ENCODE measurements around the gene PGP. TPM values are rescaled to one million over a fixed set of nuclear protein-coding genes. Genes with fewer than 3 reads are reported as not detected.

PGP gene
- total RNA-seq, 1 experiment from 2014 or later = 48.7 TPM

DNA sequence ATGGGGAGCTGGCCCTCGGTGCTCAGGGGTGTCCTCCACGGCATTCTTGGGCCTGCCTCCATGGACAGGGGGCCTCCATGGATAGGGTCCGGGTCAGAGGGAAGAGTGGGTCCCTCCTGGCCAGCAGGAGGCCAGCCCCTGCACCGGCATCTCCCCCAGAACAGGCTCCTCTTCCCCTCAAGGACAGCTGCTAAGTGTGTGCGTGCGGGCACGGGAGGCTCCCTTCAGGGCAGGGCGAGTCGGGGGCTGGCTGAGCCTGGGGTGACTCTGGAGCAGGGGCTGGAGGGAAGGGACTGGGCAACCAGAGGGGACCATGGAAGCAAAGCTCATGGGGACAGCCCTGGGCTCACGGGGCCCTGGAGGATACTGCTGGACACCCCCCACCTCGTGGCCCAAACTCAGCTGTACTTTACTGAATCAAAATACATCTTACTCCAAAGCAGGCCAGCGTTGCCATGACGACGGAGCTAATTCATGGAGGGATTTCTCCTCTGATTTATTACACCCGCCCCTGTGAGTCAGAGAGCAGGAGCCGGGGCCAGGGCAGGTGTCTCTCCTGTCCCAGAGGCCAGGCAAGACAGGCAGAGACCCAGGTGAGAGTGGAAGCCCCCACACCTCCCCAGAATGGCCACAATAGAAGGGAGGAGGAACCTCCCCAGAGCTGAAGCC is 20.3 kb downstream of the PGP start:
- no peaks in the 10 kb centered on the region for H3K9me3 ChIP-seq (ENCODE audit: control insufficient read depth, insufficient read depth, low read depth, low read length)
- in situ Hi-C loops (cut with HindIII; ENCODE audit: low pct_unique_long_range_greater_than_20kb, low sequenced_read_pairs) = no loop called here
- DNase-seq (ENCODE audit: low read depth, low spot score) (no peak), ATAC-seq (no peak)
- no TSS peak for BruUV-seq (replicated peaks)
- POLR2A ChIA-PET = interaction anchor here (0.8 kb wide), 1 partner anchor 21 kb away, joined by 3 read pairs; no protein-coding TSS in a partner anchor
- H3K4me1 ChIP-seq (ENCODE audit: control insufficient read depth, insufficient read depth, low read length) = peaks cover 5% of the 10 kb centered on the region
- intact Hi-C loops (cut with micrococcal nuclease; ENCODE audit: unreplicated experiment) = no loop called here
- no peak overlapping the region for H3K27ac ChIP-seq (ENCODE audit: low read length)
- TF ChIP-seq, protein P1, sequence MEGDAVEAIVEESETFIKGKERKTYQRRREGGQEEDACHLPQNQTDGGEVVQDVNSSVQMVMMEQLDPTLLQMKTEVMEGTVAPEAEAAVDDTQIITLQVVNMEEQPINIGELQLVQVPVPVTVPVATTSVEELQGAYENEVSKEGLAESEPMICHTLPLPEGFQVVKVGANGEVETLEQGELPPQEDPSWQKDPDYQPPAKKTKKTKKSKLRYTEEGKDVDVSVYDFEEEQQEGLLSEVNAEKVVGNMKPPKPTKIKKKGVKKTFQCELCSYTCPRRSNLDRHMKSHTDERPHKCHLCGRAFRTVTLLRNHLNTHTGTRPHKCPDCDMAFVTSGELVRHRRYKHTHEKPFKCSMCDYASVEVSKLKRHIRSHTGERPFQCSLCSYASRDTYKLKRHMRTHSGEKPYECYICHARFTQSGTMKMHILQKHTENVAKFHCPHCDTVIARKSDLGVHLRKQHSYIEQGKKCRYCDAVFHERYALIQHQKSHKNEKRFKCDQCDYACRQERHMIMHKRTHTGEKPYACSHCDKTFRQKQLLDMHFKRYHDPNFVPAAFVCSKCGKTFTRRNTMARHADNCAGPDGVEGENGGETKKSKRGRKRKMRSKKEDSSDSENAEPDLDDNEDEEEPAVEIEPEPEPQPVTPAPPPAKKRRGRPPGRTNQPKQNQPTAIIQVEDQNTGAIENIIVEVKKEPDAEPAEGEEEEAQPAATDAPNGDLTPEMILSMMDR (IDR thresholded peaks at IDR 0.05) = no peak
- TF ChIP-seq, protein P2, sequence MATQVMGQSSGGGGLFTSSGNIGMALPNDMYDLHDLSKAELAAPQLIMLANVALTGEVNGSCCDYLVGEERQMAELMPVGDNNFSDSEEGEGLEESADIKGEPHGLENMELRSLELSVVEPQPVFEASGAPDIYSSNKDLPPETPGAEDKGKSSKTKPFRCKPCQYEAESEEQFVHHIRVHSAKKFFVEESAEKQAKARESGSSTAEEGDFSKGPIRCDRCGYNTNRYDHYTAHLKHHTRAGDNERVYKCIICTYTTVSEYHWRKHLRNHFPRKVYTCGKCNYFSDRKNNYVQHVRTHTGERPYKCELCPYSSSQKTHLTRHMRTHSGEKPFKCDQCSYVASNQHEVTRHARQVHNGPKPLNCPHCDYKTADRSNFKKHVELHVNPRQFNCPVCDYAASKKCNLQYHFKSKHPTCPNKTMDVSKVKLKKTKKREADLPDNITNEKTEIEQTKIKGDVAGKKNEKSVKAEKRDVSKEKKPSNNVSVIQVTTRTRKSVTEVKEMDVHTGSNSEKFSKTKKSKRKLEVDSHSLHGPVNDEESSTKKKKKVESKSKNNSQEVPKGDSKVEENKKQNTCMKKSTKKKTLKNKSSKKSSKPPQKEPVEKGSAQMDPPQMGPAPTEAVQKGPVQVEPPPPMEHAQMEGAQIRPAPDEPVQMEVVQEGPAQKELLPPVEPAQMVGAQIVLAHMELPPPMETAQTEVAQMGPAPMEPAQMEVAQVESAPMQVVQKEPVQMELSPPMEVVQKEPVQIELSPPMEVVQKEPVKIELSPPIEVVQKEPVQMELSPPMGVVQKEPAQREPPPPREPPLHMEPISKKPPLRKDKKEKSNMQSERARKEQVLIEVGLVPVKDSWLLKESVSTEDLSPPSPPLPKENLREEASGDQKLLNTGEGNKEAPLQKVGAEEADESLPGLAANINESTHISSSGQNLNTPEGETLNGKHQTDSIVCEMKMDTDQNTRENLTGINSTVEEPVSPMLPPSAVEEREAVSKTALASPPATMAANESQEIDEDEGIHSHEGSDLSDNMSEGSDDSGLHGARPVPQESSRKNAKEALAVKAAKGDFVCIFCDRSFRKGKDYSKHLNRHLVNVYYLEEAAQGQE (IDR thresholded peaks at IDR 0.05; ENCODE audit: insufficient read depth in 1 of 2, low read depth in 2 of 2, low read length in 1 of 2) = no peak
- no peak for TF ChIP-seq SIN3A (IDR thresholded peaks at IDR 0.05; ENCODE audit: borderline replicate concordance, insufficient read depth, low read depth, low read length)
- TF ChIP-seq POLR2AphosphoS5 (IDR thresholded peaks at IDR 0.05; ENCODE audit: low read depth, low read length) = no peak
- TF ChIP-seq TCF7L2 (IDR thresholded peaks at IDR 0.05; ENCODE audit: low read depth, low read length) = no peak
- no peak overlapping the region for H3K4me3 ChIP-seq (ENCODE audit: low read depth in 2 of 2, low read length in 2 of 2)
- no peaks in the 10 kb centered on the region for H3K27me3 ChIP-seq (ENCODE audit: control insufficient read depth, insufficient read depth, low read length)
- no peaks in the 10 kb centered on the region for H3K36me3 ChIP-seq (ENCODE audit: control insufficient read depth, insufficient read depth, low read length)
- CTCF ChIA-PET = interaction anchor here (0.6 kb wide), 1 partner anchor 351 kb away, joined by 3 read pairs; no protein-coding TSS in a partner anchor

DNA sequence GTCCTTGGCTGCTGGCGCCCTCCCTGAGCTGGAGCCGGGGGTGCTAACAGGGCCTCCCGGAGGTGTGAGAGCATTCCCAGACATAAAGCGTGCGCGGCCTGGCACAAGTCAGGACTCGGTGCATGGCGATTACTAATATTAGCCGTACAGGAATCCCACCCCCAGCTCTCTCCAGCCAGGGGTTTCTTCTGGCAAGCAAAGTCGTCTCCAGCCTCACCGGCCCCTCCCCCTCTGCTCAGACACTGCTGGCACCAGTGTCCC is 23.3 kb downstream of the PGP start:
- CTCF ChIA-PET = interaction anchor here (1.0 kb wide), 1 partner anchor 60 kb away, joined by 3 read pairs; the partner anchor contains the start of gene ECI1
- POLR2A ChIA-PET = interaction anchor here (0.6 kb wide), 1 partner anchor 11 kb away, joined by 5 read pairs; no protein-coding TSS in a partner anchor

More for the DNA sequence above, 23.3 kb downstream of the PGP start:
- no peak for ATAC-seq
- H3K4me1 ChIP-seq (ENCODE audit: control insufficient read depth, insufficient read depth, low read length) = peaks cover 5% of the 10 kb centered on the region
- no peak overlapping the region for H3K4me3 ChIP-seq (ENCODE audit: low read depth in 2 of 2, low read length in 2 of 2)
- no peaks in the 10 kb centered on the region for H3K9me3 ChIP-seq (ENCODE audit: control insufficient read depth, insufficient read depth, low read depth, low read length)
- no peak for DNase-seq (ENCODE audit: low read depth, low spot score)
- no TSS peak for BruUV-seq (replicated peaks)
- intact Hi-C loops (cut with micrococcal nuclease; ENCODE audit: unreplicated experiment) = no loop called here
- no peak overlapping the region for H3K27ac ChIP-seq (ENCODE audit: low read length)
- no peaks in the 10 kb centered on the region for H3K27me3 ChIP-seq (ENCODE audit: control insufficient read depth, insufficient read depth, low read length)
- H3K36me3 ChIP-seq (ENCODE audit: control insufficient read depth, insufficient read depth, low read length) = no peaks in the 10 kb centered on the region
- in situ Hi-C loops (cut with HindIII; ENCODE audit: low pct_unique_long_range_greater_than_20kb, low sequenced_read_pairs) = no loop called here
- TF ChIP-seq, protein P1 (IDR thresholded peaks at IDR 0.05) = no peak
- TF ChIP-seq SIN3A (IDR thresholded peaks at IDR 0.05; ENCODE audit: borderline replicate concordance, insufficient read depth, low read depth, low read length) = no peak
- TF ChIP-seq TCF7L2 (IDR thresholded peaks at IDR 0.05; ENCODE audit: low read depth, low read length) = no peak
